T-helper 9 cell (primary cell): ENCODE data around the gene LSAMP.
A peak's percentile ranks its signal among the peaks of the same experiment; 100 is the strongest.
"Not testable (repeated sequence)": the region's sequence is repeated elsewhere in the genome, so short reads cannot be mapped to it uniquely, and the experiment has no call there.

ENCODE experiments used
- DNase-seq: peaks from one replicate; pipeline ENCODE4 v3.0.0-alpha.2; 2020

Gene LSAMP

GRCh38 chr3:115827495-115827894 is 617.8 kb downstream of the LSAMP start:
- no peak for DNase-seq

- DNase-seq = no peak
Observed at GRCh38 chr3:115825046-115825445, 620.2 kb downstream of the LSAMP start.

DNA sequence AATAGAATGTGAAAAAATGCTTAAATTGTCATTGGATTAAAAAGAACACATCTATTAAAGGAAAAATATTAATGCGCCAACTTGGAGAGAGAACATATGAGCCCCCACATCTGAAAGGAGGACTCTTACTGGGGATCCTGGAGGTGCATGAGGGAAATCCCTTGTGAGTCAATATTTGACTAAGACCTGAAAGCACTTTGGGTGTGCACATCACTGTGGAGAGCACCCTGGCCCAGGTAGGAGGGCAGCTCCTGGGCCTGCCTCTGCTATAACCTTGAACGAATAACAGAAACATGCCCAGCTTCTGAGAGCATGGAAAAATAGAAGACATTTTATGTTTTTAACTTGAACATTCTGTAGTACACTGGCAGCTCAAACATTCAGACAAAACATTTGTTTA is 622.2 kb downstream of the LSAMP start:
- DNase-seq = no peak

- no peak for DNase-seq
Observed at GRCh38 chr3:115822579-115822978, 622.7 kb downstream of the LSAMP start.

DNA sequence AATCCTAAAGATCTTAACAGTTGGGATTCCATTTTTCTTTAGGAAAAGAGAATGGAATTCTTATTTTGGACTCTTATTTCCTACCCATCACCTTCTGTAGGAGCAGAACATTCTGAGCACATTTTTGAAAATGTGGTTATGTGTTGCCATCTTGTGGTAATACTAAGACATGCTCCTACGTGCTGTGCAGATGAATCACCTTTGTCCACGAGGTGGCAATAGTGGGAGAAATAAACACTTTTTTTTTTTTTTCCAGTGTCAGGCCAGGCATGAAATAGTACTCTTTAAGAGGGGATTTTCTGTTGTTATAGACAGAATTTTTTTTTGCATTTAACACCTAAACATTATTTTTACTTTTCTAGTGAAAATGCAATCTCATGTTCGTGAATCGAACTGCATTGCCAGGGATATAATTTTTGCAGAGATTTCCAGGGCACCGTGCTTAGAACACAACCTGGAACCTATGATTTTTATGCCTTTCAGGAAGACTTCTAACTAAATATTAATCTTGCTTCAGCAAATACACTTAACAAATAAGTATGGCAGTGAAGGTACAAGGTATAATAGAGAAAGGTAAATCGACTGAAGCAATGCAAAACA is 625.4 kb downstream of the LSAMP start:
- DNase-seq = peak; percentile 40

DNA sequence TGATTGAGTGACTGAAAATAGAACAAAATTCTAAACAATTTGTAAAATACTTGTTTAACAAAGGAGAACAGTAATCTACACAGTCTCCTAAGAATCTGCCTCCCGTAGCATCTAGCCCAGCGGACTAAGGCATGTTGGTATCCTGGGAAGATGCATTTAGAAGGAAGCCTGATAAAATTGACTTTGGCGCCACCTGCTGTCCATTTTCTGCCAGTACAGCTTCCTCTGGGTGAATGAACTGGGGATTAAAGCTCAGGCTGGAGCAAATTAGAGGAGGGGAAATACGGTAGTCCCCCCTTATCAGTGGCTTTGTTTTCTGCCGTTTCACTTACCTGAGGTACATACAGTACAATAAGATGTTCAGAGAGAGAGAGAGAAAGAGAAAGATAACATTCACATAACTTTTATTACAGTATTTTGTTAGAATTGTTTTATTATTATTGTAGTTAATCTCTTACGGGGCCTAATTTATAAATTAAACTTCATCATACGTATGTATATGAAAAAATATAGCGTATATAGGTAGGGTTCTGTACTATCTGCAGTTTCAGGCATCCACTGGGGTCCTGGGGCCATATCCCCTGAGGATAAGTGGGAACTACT is 630.4 kb downstream of the LSAMP start:
- DNase-seq = peak; percentile 67

DNA sequence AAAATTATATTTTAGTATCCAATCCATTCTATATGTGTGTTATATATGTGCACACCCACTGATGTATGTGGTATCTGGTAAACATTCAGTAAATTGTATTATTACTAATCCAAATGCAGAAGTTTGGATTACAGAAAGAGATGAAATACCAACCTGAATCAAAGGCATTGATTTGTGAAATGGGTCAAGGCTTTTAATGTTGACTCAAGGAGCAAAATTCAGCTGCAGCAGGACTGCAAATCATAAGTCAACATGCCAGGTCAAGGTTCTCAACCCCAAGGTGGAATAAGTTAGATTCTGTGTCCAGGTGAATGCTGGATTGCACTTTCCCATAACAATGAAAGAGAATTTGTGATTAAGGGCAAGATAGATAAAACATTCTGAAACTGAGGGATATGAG is 631.3 kb downstream of the LSAMP start:
- DNase-seq = no peak

GRCh38 chr3:115808816-115809215 is 636.5 kb downstream of the LSAMP start:
- no peak for DNase-seq

DNA sequence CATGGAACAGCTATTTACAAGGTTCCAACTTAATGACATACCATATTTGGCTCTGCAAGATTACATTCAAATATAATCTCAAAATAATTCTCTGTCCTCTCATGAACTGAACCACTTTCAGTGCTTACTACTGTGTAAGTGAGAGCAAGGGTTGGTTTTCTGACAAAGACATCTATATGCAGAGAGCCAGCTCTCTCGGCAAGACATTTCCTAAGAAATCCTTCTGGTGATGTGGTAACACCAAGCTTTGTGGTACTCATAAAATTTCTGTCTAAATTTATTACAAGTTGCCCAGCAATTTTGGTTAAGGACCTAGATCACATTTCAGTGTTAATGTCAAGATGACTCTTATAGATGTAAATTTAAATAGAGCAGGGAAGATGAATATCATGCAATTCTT is 637.0 kb downstream of the LSAMP start:
- DNase-seq = no peak

- DNase-seq = no peak
Observed at GRCh38 chr3:115806501-115806900, 638.8 kb downstream of the LSAMP start.

DNA sequence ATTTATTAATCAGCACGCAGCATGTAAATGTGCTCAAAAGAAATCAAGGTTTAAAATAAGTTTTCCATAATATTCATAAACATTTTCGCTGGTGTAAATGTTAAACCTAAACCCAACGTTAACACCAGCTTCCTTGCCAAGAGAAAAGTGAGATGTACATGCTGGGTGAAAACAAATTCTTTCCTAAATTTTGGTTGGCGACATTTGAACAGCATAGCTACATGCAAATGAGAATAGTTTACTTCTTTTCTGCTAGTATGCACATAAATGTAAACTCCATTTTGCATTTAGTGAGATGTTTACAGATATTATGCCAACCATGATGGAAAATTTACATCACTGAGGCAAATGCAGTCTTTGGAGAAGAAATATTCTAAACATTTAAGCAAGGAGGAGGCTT is 639.8 kb downstream of the LSAMP start:
- no peak for DNase-seq

DNA sequence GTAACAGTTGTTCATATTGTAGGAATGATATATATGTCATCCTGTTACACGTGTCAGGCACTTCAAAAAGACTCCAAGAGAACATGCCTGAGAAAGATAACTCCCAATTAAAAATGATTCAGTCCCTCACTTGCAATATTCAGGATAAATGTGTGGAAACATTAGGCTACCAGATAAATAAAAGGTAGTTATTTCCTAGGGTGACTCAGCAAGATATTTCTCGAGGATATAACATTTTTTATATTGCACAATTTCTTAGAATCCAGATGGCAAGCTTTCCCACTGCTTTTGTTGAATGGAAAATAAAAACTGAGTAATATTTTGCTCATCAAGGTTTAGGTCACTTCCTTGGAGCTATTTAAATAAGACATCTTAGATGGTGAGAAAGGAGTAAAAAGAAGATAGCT is 640.6 kb downstream of the LSAMP start:
- no peak for DNase-seq

DNA sequence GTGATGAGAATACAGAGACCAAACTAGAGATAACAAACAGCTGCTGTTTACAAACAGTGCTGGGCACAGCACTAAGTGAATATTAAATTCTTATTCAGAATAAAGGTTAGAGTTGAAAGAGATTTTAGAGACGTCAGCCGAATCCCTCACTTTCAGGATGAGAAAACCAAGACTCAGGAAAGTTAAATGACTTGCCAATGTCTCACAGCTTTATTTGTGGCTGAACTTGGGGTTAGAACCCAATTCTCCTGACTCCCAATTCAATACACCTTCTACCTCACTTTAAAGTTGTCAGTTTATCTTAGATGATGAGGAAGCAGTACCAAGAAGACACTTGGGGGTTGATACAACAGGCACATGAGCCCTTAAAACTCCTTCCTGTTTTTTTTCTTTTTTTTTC is 641.1 kb downstream of the LSAMP start:
- no peak for DNase-seq

- no peak for DNase-seq
Observed at GRCh38 chr3:115803661-115804060, 641.6 kb downstream of the LSAMP start.

GRCh38 chr3:115800489-115801075 is 644.7 kb downstream of the LSAMP start:
- no peak for DNase-seq

DNA sequence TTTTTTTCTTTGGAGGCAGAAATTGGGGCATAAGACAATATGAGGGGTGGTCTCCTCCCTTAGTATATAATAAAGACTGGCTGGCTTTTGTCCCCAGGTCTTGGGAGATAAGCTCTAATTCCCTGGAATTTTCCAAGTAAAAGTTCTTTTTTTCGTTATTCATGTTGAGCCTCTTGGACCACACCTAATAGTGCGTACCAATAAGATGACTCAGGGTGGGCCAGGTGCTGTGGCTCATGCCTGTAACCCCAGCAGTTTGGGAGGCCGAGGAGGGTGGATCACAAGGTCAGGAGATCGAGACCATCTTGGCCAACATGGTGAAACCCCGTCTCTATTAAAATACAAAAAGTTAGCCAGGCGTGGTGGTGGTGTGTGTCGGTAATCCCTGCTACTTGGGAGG is 645.2 kb downstream of the LSAMP start:
- DNase-seq = not testable (repeated sequence)

- no peak for DNase-seq
Observed at GRCh38 chr3:115792206-115792955, 652.9 kb downstream of the LSAMP start.

- not testable (repeated sequence) for DNase-seq
Observed at GRCh38 chr3:115791271-115792153, 653.8 kb downstream of the LSAMP start.

DNA sequence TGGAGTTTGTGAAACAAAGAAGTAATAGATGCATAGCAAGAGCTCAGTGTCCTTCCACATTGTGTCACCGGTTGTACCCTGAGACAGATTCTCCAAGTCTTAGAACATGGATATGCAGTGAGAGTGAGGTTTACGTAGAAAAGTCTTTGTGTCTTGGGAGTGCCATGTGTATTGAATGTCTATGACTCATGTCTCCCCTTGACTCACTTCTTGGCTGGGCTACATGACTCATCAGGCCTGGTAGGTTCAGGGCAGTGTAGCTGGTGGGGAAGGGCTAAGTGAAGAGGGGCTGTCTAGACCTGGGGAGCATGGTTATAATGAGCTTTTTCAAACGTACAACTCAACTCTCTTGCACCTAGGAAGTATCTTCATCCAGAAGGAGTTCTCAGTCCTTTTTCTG is 654.5 kb downstream of the LSAMP start:
- peak; percentile 19 for DNase-seq

DNA sequence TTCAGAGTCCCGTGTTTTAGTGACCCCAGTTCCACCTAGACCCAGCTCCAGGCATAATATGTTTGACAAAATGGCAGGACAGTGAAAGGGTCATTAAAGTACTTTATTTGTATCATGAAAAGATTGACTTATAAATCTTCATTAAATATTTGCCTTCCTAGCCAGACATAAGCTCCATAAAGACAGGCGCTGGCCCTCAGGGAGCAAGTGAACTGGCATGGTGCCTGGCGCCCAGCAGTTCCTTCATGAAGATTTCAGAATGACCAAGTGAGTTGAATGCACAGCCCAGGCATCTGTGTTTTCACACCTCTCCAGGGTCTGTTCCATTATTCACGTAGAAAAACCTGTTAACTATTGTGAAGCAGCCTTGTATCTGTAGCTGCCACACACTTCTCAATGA is 655.8 kb downstream of the LSAMP start:
- DNase-seq = no peak

DNA sequence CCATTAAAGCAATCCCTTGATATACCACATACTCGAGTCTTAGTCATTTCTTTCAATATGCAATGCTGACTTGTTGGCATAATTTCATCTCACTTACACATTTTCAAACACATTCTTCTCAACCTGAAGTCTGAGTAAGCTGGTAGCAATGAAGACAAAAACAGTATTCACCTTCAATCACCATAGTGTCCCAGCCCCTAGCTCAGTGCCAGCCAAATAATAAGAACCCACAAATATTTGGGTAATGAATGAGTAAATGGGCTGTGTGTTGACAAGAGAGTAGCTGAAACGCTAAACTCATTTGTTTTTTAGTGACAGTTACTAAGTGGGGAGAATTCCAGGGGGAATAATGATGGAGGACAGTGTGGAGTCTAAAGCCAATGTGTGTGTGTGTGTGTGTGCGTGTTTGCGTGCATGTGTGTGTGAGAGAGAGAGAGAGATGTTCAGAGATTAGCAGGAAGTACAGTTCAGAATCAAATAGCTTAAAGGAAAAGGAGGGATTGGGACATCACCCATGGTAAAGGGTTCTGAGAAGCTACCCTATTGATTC is 656.3 kb downstream of the LSAMP start:
- DNase-seq = no peak

GRCh38 chr3:115787818-115788217 is 657.5 kb downstream of the LSAMP start:
- DNase-seq = no peak

GRCh38 chr3:115785782-115786181 is 659.5 kb downstream of the LSAMP start:
- DNase-seq = no peak
